NAMALWA (cell line): ENCODE results near the gene GLIPR1L1.

ENCODE experiments used
- DNase-seq: peaks from one replicate; pipeline ENCODE4 v3.0.0-alpha.2; 2015; ENCODE audit warnings: low spot score

GLIPR1L1 gene

DNA sequence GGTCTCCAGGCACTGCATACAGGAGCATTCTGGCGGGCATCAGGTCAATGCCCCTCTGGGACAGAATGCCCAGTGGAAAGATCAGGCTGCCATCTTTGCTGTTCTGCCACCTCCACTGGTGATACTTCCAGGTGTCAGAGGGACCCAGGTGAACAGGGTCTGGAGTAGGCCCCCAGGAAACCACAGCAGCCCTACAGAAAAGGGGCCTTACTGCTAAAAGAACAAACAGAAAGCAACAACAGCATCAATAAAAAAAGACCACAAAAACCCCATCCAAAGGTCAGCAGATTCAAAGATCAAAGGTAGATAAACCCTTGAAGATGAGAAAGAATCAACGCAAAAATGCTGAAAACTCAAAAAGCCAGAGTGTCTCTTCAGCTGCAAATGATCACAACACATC, 15.9 kb downstream of the GLIPR1L1 start:
- DNase-seq: no peak

DNA sequence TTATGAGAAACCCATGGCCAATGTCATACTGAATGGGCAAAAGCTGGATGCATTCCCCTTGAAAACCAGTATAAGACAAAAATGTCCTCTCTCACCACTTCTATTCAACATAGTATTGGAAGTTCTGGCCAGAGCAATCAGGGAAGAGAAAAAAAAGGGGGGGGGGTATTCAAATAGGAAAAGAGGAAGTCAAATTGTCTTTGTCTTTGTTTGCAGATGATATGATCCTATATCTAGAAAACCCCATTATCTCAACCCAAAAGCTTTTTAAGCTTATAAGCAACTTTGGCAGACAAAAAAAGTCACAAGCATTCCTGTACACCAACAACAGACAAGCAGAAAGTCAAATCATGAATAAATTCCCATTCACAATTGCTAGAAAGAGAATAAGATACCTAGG, 19.5 kb downstream of the GLIPR1L1 start:
- no peak for DNase-seq

DNA sequence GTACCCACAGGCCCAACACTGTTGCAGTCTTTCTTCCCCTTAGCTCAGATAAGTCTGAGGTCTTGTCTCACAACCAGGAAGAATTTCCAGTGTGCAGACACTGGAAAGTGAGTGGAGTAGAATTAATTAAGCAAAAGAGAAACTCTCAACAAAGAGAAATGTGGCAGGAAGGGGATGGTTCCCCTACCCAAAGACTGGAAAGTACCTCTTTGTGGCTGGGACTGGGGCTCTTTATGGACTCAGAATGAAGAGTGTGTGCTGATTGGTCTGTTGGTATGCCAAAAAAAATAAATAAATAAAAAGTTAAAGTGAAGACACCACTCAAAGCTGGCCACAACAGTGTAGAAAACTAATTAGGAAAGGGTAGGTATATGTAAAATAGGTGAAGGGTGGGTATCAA, 26.4 kb downstream of the GLIPR1L1 start:
- DNase-seq: no peak

DNA sequence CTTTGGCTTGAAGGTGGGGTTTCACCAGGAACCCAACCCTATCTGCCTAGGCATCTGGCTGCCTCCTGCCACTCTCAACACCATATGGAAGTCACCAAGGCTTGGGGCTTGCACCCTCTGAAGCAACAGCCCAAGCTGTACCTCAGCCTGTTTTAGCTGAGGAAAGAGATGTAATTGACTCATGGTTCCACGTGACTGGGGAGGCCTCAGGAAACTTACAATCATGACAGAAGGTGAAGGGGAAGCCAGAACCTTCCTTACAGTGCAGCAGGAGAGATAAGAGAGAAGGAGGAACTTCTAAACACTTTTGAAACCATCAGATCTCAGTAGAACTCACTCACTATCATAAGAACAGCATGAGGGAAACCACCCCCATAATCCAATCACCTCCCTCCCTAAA, 26.9 kb downstream of the GLIPR1L1 start:
- DNase-seq: no peak

DNA sequence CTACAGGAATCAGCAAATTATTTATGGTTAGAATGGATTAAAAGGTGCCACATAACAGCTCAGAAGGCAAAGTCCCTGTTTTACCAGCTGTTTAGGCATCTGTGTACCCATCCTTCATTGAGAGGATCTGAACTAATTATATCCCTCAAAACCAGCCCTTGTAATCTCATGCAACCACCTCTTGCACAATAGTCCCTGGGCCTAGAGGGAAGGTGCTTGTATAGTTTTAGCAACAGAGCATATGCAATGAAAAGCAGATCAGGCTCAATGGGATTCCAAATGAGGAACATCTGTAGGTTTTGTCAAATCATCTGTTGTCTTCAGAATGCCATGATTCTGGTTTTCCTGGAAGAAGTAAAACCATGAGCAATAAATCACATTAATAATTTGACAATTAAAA, 30.4 kb downstream of the GLIPR1L1 start:
- DNase-seq: no peak

DNA sequence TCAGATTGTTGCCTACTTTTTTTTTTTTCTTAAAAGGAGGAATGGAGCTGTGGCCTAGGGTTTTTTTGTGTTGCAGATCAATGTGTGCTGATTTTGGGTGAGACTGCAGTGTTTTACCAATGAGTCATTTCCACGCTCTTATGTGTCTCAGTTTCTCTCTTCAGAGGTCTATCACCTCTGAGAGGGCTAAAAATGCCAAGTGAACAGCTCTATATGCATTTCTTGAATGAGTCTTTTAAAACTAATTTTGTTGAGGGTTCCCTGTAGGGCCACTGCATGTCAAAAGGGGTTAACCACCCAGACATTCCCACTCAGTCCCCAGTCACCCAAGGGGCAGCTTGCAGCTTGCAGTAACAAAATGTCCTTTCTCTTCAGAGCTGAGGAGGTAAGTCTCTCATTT, 32.2 kb downstream of the GLIPR1L1 start:
- DNase-seq: no peak

DNA sequence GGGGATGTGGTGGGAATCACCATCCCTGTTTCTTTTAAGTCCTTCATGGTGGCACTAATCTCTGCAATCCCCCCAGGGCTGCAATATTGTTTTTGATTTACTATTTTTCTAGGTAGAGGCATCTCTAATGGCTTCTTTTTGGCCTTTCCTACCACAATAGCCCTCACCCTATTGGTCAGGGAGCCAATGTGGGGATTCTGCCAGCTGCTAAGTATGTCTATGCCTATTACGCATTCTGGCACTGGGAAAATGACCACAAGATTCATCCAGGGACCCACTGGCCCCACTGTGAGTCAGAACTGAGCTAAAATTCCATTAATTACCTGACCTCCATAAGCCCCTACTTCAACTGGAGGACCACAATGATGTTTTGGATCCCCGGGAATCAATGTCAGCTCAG, 40.5 kb downstream of the GLIPR1L1 start:
- no peak for DNase-seq

DNA sequence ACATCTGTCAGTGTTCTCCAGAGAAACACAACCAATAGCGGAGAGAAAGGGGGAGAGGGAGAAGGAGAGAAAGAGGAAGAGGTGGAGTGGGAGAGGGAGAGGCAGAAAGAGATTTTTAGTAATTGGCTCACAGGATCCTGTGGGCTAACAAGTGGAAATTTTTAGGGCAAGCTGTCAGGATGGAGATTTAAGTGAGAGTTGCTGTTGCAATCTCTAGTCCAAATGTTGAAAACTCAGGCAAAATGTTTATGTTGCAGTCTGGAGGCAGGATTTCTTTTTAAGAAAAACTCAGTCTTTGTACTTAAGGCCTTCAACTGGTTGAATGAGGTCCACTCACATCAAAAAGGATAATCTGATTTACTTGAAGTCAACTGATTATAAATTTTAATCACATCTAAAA, 43.9 kb downstream of the GLIPR1L1 start:
- DNase-seq: no peak

DNA sequence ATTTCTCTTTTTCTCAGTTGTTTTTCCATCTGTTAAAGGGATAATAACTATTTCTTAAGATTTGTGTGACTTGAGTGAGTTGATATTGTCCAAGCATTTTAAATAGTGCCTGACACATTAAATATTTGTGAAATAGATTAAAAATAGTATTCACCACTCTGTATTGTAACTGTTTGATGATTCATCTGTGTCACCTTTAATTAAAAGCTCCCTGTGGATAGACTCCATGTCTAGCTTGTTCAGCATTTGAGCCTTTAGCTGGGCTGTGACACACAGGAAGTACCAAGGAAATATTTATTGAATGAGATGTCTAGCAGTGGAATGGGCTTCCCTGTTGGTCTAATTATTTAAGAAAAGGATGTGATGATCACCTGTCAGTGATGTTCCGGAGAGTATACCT, 54.6 kb downstream of the GLIPR1L1 start:
- no peak for DNase-seq

DNA sequence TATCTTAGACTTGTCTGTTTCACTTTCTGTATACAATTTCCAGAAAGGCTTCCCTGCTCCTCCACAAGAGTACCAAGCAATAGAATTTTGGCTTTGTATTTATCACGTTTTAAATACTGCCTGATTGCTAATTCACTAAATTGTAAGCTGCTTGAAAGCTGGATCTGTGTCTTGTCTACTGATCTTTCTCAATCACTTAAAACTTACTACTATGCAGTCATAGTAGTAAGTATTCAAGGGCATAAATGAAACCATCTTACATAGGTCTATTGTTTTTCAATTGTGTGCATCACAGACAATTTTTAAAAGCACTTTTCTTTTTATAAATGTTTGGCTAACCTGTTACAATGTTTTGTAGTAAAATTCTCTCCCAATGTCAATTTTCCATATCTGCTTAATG, 55.2 kb downstream of the GLIPR1L1 start:
- no peak for DNase-seq

DNA sequence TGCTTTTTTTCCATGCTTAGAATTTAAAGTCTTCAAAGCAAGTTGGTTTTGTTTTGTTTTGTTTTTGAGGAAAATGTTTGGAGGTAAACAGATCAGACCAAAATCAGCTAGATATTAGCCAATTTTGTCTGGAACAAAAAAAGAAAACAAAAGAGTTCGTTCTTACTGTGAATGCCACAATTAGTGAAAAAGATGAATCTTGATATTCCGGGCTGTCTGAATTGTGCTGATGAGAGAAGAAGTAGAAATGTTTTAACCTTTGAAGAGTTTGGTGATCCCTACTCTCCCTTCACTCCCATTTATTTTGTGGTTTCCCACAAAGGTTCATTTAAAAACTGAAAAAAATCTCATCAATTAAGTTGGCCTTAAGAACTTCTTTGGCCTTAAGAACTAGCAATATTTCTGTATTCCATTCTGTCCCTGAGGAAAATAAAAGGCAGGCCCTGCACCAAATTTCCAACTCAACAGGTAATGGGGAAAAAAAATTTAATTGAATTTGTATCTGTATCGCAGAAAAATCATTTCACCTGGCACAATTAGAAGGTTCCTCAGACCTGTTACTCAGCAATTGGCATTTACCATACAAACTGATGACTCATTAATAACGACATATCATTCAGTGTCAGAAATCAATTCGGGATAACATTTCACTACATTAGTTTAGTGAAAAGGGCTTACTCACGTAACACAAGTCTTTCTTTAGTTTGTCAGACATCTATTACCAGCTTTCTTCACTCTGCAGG, 55.9 kb downstream of the GLIPR1L1 start:
- DNase-seq: no peak

DNA sequence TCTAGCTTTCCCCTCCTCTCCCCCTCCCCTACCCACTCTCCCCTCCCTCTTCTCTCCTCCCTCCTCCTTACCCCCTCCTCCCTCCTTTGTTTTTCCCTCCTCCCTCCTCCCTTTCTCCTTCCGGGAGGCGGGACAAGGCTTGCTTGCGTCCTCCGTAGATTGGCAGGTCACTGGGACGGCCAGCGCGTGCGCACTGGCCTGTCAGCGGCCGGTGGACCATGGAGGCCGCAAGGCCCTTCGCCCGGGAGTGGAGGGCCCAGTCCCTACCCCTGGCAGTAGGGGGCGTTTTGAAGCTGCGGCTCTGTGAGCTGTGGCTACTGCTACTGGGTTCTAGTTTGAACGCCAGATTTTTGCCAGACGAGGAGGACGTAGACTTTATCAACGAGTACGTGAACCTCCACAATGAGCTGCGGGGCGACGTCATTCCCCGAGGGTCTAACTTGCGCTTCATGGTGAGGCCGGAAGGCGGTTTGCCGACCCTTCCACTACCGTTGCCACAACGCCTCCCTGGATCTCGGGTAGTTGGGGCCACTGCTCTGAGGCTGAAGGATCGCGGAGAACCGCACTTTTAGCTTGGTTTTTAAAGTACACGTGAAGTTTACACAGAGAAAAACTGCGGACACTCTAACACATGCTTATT, 56.5 kb downstream of the GLIPR1L1 start, which contains the start of gene GLIPR1L2:
TSS of gene GLIPR1L2 (plus strand) at position 191 of the 640 bp plus-strand sequence. CDS start at position 219, 28 bp downstream.
- DNase-seq: no peak

DNA sequence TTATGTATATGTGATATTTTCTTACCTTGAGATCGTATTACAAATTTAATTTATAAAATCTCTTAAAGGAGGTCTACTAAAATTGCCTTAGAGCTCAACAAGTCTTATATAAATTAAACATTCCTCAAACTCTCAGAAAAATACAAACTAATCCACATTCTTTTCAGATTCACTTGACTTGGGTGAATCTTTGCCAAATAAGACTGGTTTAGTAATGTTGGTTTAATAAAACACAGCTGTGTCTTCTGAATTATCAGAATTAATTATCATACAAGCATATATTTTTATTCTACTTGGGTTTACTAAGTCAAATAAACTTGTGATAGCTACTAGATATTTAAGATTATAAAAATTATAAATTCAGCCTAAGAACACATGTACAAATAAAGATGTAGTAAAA, 69.8 kb downstream of the GLIPR1L1 start:
- DNase-seq: no peak

DNA sequence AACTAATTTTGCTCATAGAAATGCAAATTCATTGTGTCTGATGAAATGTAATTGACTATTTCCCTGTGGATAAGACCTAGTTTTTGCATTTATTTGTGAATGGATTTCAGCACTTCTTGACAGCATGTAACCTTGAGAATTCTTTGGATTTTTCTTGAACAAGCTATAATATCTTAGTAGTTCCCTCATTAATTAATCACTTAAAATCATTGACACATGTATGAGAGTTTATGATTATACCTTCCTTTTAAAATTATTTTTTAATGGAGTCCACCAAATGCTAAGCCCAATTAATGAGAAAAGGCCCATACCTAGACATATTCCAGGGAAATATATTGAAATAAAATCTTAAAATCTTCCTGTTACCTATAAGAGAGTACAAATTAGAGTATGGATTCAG, 73.2 kb downstream of the GLIPR1L1 start:
- no peak for DNase-seq

DNA sequence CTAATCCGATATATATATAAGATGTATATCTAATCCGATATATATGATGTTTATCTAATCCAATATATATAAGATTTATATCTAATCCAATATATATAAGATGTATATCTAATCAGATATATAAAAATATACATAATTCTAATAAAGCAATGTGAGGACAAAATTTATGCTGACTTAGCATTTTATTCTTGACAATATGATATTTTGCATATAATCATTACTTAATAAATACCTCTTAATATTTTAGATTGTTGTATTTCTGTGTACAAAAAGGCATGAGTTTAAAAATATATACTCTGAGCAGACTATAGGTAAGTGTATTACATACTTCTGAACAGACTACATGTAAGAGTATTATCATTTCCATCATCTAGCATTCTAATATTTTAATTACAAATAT, 75.4 kb downstream of the GLIPR1L1 start:
- no peak for DNase-seq

DNA sequence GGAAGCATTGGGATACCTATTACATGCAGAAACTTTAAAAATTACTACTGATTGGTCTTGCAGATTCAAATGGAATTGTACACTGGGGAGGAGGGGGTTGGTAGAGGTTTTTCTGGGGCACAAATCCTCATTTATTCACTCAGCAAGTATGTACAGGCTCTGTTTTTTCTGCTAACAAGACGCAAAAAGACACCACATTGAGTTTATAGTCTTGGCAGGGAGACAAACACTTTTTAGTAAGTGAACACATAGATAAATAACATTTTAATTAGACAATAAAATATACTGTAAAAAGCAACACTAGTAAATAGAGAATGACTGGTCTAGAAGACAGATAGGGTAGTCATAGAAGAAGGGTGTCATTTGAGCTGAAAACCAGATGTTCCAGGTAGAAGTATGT, 80.2 kb downstream of the GLIPR1L1 start:
- no peak for DNase-seq

DNA sequence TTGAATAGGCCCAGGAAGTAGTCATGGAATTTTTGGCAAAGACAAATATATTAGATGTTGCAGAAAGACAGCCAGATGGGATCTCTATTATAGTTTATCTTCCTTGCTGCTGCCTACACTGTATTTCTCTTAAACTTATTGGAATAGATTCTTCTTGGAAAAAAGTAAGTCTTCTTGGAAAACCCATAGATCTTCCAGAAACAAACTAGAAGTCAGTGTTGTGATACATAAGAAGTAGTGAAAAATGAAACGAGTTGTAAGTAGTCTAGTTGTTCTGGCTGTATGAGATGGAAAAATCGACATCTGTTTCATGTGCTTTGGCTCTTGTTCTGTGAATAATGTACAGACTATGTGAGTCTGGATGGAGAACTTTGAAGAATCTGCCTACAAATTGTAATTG, 85.4 kb downstream of the GLIPR1L1 start:
- no peak for DNase-seq
